Common myeloid progenitor, CD34-positive (primary cell): ENCODE measurements around the gene CC2D1B.

Experiments
- CTCF ChIA-PET: fragments of 350-600 bp; sonication (Branson Sonifier 250); formaldehyde crosslinking; loops from one replicate; lab custom pipeline; 2021; ENCODE audit warnings: antibody characterized with exemption; lab: Charles Lee
- POLR2A ChIA-PET: fragments of 350-600 bp; sonication (Branson Sonifier 250); formaldehyde crosslinking; loops from one replicate; lab custom pipeline; 2021; ENCODE audit warnings: antibody characterized with exemption; lab: Charles Lee
- DNase-seq, 3 donors: peaks; one replicate each; pipeline versions ENCODE4 v3.0.0 to v3.0.0-alpha.2; 2013
- H3K27ac ChIP-seq, 2 experiments: 1 replicate in 1 of 2; 2 replicates in 1 of 2; pipeline ENCODE4 v1.7.0; 2013; ENCODE audit warnings: inconsistent platforms in 2 of 2, low read length in 2 of 2, mild to moderate bottlenecking in 2 of 2, low read depth in 1 of 2, moderate library complexity in 1 of 2; ENCODE audit not compliant: severe bottlenecking in 2 of 2, insufficient read depth in 1 of 2, poor library complexity in 1 of 2
- H3K27me3 ChIP-seq, 5 experiments: replicated peaks in 2 of 5; 1 replicate in 3 of 5; 2 replicates in 2 of 5; pipeline versions ENCODE4 v1.6.1 to v1.7.0; 2013; ENCODE audit warnings: low read length in 4 of 5, mild to moderate bottlenecking in 2 of 5, moderate library complexity in 2 of 5, inconsistent platforms in 1 of 5; ENCODE audit not compliant: insufficient read depth in 5 of 5, control insufficient read depth in 4 of 5
- H3K36me3 ChIP-seq, 4 experiments: 1 replicate in 2 of 4; 2 replicates in 2 of 4; pipeline versions ENCODE4 v1.6.1 to v1.7.0; 2013; ENCODE audit warnings: low read length in 3 of 4, control low read depth in 1 of 4, mild to moderate bottlenecking in 1 of 4; ENCODE audit not compliant: control insufficient read depth in 4 of 4, insufficient read depth in 4 of 4
- H3K4me1 ChIP-seq, 4 experiments: 1 replicate in 3 of 4; 2 replicates in 1 of 4; pipeline versions ENCODE4 v1.6.1 to v1.7.1; 2013; ENCODE audit warnings: low read length in 3 of 4, mild to moderate bottlenecking in 3 of 4, control low read depth in 1 of 4, inconsistent platforms in 1 of 4, moderate library complexity in 1 of 4; ENCODE audit not compliant: control insufficient read depth in 4 of 4, insufficient read depth in 4 of 4; ENCODE audit errors: control extremely low read depth in 1 of 4
- H3K4me3 ChIP-seq, 7 experiments: 1 replicate in 4 of 7; 2 replicates in 3 of 7; pipeline versions ENCODE4 v1.5.1 to v1.7.0; 2013; ENCODE audit warnings: mild to moderate bottlenecking in 7 of 7, low read length in 6 of 7, moderate library complexity in 6 of 7, inconsistent platforms in 2 of 7, low read depth in 2 of 7, control low read depth in 1 of 7; ENCODE audit not compliant: insufficient read depth in 4 of 7, control insufficient read depth in 1 of 7; ENCODE audit errors: extremely low read depth in 1 of 7
- H3K9me3 ChIP-seq, 5 experiments: 1 replicate in 4 of 5; 2 replicates in 1 of 5; pipeline versions ENCODE4 v1.6.1 to v1.7.1; 2013; ENCODE audit warnings: low read length in 4 of 5, mild to moderate bottlenecking in 2 of 5, inconsistent platforms in 1 of 5, low read depth in 1 of 5, moderate library complexity in 1 of 5; ENCODE audit not compliant: control insufficient read depth in 4 of 5, insufficient read depth in 2 of 5; ENCODE audit errors: control extremely low read depth in 1 of 5
- WGBS: methylation state at CpG from one replicate; pipeline ENCODE4 v1.1.5; 2013; ENCODE audit not compliant: insufficient coverage; 5-methylcytosine and 5-hydroxymethylcytosine counted together

The CC2D1B gene

DNA sequence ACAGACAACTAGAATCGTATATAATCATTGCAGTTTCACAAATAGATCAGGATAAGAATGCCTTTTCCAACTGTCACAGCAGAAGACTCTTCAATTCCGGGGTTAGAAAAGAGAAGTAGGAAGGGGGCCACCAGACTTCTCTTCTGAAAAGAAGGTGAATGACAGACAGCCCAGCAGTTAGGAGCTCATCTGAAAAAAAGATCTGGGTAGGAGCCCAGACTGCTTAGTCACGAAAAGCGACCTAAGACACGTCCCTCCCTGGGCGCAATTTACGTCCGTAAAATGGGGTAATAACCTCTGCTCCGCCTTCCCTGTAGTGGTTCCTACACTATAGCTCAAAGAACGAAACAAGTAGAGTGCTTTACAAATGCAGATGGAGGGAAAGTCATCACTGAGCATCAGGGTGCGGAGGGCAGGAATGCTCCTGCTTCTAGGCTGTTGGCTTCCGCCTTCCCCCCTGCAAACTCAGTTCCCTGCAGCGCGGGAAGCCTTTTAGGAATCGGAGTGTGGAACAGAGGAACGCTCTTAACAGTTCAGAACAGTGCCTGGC lies 37.6 kb upstream of the CC2D1B start:
- peak overlapping the region; percentile 6 to 99 for H3K27ac ChIP-seq
- CTCF ChIA-PET = interaction anchor here (0.6 to 2.4 kb wide), 4 partner anchors 11 to 834 kb away, joined by 3 to 9 read pairs (median 3); no protein-coding TSS in a partner anchor
- WGBS = 0% methylated on average over 14 of the region's 16 CpGs

DNA sequence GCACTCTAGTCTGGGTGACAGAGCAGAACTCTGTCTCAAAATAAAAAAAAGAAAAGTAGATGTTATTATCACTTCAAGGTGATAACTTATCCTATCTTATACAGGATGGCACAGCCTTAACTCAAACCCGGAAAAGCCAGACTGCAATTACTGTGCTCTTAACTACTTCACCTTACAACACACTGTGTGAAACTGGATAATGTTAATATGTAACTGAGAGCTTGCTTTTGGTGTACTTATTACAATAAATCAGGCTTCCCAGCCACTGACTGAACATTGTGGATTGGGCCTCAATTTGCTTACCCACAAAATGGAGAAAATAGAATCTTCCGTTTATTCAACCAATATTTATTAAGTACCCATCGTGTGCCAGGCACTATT lies 36.8 kb upstream of the CC2D1B start:
- no CpG with 5 or more reads among the region's 3 CpGs for WGBS
- Histone ChIP-seq H3K27me3 (no peaks in the 10 kb centered on the region), H3K9me3 (no peaks in the 10 kb centered on the region), H3K36me3 (peaks cover 10 to 42% (median 18%) of the 10 kb centered on the region in 4 experiments), H3K4me1 (peaks cover 4 to 25% (median 19%) of the 10 kb centered on the region in 4 experiments), H3K27ac (peak overlapping the region in 1 of 2 experiments; percentile 99), H3K4me3 (peak overlapping the region in 3 of 7 experiments; percentile 88 to 98 (median 98))
- no peak for DNase-seq
- ChIA-PET POLR2A (no interaction called here), CTCF (no interaction called here)

More for the DNA sequence above, 37.6 kb upstream of the CC2D1B start:
- peak overlapping the region; percentile 85 to 98 (median 97) for H3K4me3 ChIP-seq
- POLR2A ChIA-PET = interaction anchor here (0.6 to 1.6 kb wide), 6 partner anchors 10 to 284 kb away, joined by 3 to 10 read pairs (median 4); no protein-coding TSS in a partner anchor
- peak; percentile 57 to 86 (median 83) for DNase-seq
- H3K9me3 ChIP-seq = no peaks in the 10 kb centered on the region
- H3K36me3 ChIP-seq = peaks cover 11 to 47% (median 24%) of the 10 kb centered on the region in 4 experiments
- no peaks in the 10 kb centered on the region for H3K27me3 ChIP-seq
- H3K4me1 ChIP-seq = peaks cover 4 to 25% (median 19%) of the 10 kb centered on the region in 4 experiments

DNA sequence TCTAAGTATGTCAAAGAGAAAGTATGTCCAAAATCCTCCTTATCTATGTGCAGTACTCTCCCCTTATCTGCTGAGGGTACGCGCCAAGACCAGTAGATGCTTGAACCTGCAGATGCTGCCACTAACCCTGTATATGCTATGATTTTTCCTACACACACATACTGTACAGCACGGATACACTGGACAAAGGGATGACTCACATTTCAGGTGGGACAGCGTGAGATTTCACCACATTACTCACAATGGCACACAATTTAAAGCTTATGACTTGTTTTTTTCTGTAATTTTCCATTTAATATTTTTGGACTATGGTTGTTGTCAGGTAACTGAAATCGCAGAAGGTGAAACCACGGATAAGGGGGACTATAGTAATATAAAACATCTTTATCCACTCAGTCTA lies 34.1 kb upstream of the CC2D1B start:
- Histone ChIP-seq H3K9me3 (no peaks in the 10 kb centered on the region), H3K36me3 (peaks cover 11 to 57% (median 23%) of the 10 kb centered on the region in 4 experiments), H3K27ac (no peak overlapping the region), H3K27me3 (no peaks in the 10 kb centered on the region), H3K4me3 (no peak overlapping the region), H3K4me1 (peaks cover 0 to 16% (median 10%) of the 10 kb centered on the region in 4 experiments)
- DNase-seq = no peak
- 100% methylated on average over 3 of the region's 6 CpGs for WGBS
- CTCF ChIA-PET = no interaction called here
- POLR2A ChIA-PET = no interaction called here

DNA sequence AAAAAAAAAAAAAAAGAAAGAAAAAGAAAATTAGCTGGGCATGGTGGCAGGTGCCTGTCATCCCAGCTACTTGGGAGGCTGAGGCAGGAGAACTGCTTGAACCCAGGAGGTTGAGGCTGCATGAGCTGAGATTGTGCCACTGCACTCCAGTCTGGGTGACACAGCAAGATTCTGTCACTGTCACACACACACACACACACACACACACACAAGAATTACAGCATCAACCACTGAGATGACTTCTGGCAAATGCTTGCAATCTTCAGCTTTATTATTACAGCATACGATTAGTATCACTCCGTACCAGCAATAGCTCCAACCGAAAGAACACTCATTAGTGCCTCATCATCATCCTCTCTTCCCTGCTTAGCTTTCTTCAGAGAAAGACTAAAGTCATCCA lies 33.6 kb upstream of the CC2D1B start:
- ChIA-PET CTCF (no interaction called here), POLR2A (no interaction called here)
- H3K4me3 ChIP-seq = no peak overlapping the region
- H3K9me3 ChIP-seq = no peaks in the 10 kb centered on the region
- H3K27me3 ChIP-seq = no peaks in the 10 kb centered on the region
- 100% methylated on average over 3 of the region's 3 CpGs for WGBS
- DNase-seq = no peak
- H3K4me1 ChIP-seq = peaks cover 0 to 13% (median 9%) of the 10 kb centered on the region in 4 experiments
- H3K36me3 ChIP-seq = peaks cover 12 to 61% (median 24%) of the 10 kb centered on the region in 4 experiments
- H3K27ac ChIP-seq = no peak overlapping the region

DNA sequence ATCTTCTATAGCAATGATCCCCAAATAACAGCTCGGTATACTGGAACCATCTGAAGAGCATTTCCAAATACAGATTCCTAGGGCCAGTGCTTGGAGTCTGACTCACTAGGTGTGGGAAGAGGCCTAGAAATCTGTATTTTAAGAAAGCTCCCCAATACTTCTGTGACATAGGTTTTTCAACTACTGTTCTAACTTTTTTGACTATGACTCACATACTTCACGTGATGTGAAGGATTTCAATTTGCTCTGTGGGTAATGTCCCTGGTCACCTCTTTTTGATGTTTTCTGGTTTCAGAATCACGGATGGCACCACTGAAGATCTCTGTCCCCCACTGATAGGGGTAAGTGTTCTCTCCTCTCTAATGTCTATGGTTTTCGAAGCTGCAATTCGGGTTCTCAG lies 27.2 kb upstream of the CC2D1B start:
- Histone ChIP-seq H3K36me3 (peaks cover 10 to 67% (median 25%) of the 10 kb centered on the region in 4 experiments), H3K27me3 (no peaks in the 10 kb centered on the region), H3K4me1 (no peaks in the 10 kb centered on the region), H3K9me3 (no peaks in the 10 kb centered on the region), H3K27ac (no peak overlapping the region), H3K4me3 (no peak overlapping the region)
- ChIA-PET CTCF (interaction anchor here (1.1 kb wide), 1 partner anchor 10 kb away, joined by 3 read pairs; no protein-coding TSS in a partner anchor), POLR2A (no interaction called here)
- 100% methylated on average over 4 of the region's 5 CpGs for WGBS
- DNase-seq = no peak

DNA sequence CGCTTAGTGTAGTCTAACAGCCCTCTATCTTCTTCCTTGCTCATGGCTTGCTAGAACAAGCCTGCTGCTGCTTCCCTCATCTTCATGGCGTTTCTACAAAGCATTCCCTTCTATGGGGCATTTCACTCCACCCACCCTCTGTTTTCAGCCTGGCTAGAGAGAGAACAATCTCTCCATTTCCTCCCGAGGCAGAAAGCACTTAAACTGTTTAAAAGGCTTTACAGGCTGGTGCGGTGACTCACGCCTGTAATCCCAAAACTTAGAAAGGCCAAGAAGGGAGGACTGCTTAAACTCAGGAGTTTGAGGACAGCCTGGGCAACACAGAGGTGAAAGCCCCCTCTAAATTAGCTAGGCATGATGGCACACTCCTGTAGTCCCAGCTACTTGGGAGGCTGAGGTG lies 20.5 kb upstream of the CC2D1B start:
- H3K36me3 ChIP-seq = peaks cover 13 to 79% (median 46%) of the 10 kb centered on the region in 4 experiments
- no peak overlapping the region for H3K4me3 ChIP-seq
- no peak overlapping the region for H3K27ac ChIP-seq
- ChIA-PET CTCF (no interaction called here), POLR2A (no interaction called here)
- no peaks in the 10 kb centered on the region for H3K9me3 ChIP-seq
- no peaks in the 10 kb centered on the region for H3K4me1 ChIP-seq
- no peaks in the 10 kb centered on the region for H3K27me3 ChIP-seq
- no peak for DNase-seq
- 99% methylated on average over 5 of the region's 5 CpGs for WGBS

DNA sequence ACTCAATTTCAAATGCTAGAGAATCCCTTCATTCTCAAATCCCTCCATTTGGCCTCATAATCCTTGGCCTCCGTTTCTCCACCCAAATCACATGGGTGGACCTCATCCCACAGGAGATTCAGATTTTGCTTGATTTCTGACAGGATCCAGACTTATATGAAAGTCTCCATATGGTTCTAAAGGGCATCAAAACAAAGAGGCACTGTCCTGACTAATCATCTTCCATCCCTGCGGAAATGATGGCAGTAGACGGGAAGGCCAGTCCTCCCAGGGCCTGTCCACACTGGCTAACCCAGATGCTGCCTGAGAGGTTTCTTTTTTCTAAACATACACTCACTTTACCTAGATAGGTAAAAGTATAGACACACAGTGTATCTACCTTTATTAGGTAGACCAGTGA lies 19.4 kb upstream of the CC2D1B start:
- no peaks in the 10 kb centered on the region for H3K27me3 ChIP-seq
- peaks cover 13 to 89% (median 48%) of the 10 kb centered on the region in 4 experiments for H3K36me3 ChIP-seq
- H3K4me3 ChIP-seq = no peak overlapping the region
- 94% methylated on average over 2 of the region's 3 CpGs for WGBS
- ChIA-PET POLR2A (no interaction called here), CTCF (no interaction called here)
- DNase-seq = no peak
- H3K4me1 ChIP-seq = no peaks in the 10 kb centered on the region
- H3K27ac ChIP-seq = no peak overlapping the region
- H3K9me3 ChIP-seq = no peaks in the 10 kb centered on the region
